Tibial artery (tissue), 4 donors: ENCODE measurements around the gene AKAP9.

Experiments used
- DNase-seq, 2 donors: peaks; one replicate each; pipeline ENCODE4 v3.0.0-alpha.2; 2019
- H3K27ac ChIP-seq, 2 donors: fragments of 200-600 bp; sonication (generic) in 1 of 2; 1 replicate in 1 of 2; 2 replicates in 1 of 2; pipeline ENCODE4 v1.5.1; 2018 to 2019; ENCODE audit warnings: mild to moderate bottlenecking in 1 of 2
- H3K27me3 ChIP-seq, 2 donors: fragments of 200-600 bp; sonication (generic) in 1 of 2; one replicate each; pipeline versions ENCODE4 v1.5.1 to v1.6.0; 2016 to 2019
- H3K36me3 ChIP-seq, 3 donors: fragments of 200-600 bp; sonication (generic) in 2 of 3; one replicate each; pipeline ENCODE4 v1.5.1; 2016 to 2019; ENCODE audit warnings: mild to moderate bottlenecking in 2 of 3
- H3K4me1 ChIP-seq, 4 donors: fragments of 200-600 bp; sonication (generic) in 2 of 4; 1 replicate in 3 of 4; 2 replicates in 1 of 4; pipeline ENCODE4 v1.5.1; 2016 to 2019
- H3K4me3 ChIP-seq, 2 donors: fragments of 200-600 bp; sonication (generic) in 1 of 2; 1 replicate in 1 of 2; 2 replicates in 1 of 2; pipeline ENCODE4 v1.5.1; 2018 to 2019; ENCODE audit warnings: mild to moderate bottlenecking in 2 of 2
- H3K9me3 ChIP-seq, 3 donors: fragments of 200-600 bp; sonication (generic) in 1 of 3; one replicate each; pipeline ENCODE4 v1.5.1; 2016 to 2019
- CTCF ChIP-seq, 2 experiments: fragments of 200-600 bp in 1 of 2; fragments of 450-650 bp in 1 of 2; IDR thresholded peaks; one replicate each; pipeline ENCODE4 v1.5.1; 2017 to 2019; ENCODE audit warnings: antibody characterized with exemption in 2 of 2, mild to moderate bottlenecking in 1 of 2, moderate library complexity in 1 of 2
- intact Hi-C: fragments of 100-400 bp; cut with DNase I; formaldehyde crosslinking; loops from one replicate; pipeline ENCODE4 v1.15.0; 2023; ENCODE audit warnings: low total_unique reads

AKAP9 gene

GRCh38 chr7:92034116-92034515 lies 93.5 kb downstream of the AKAP9 start:
- intact Hi-C loops, result no loop called here
- no peaks in the 10 kb centered on the region for H3K4me1 ChIP-seq
- no peak for DNase-seq
- H3K9me3 ChIP-seq, result no peaks in the 10 kb centered on the region
- no peak for TF ChIP-seq CTCF (IDR thresholded peaks at IDR 0.05)
- H3K27me3 ChIP-seq, result no peaks in the 10 kb centered on the region
- H3K4me3 ChIP-seq, result no peak overlapping the region
- H3K36me3 ChIP-seq, result peaks cover 27 to 38% (median 29%) of the 10 kb centered on the region in 3 donors
- no peak overlapping the region for H3K27ac ChIP-seq

- no peaks in the 10 kb centered on the region for H3K9me3 ChIP-seq
- no peak for TF ChIP-seq CTCF (IDR thresholded peaks at IDR 0.05)
- H3K27ac ChIP-seq, result no peak overlapping the region
- DNase-seq, result no peak
- peaks cover 22 to 41% (median 29%) of the 10 kb centered on the region in 3 donors for H3K36me3 ChIP-seq
- H3K4me1 ChIP-seq, result no peaks in the 10 kb centered on the region
- H3K4me3 ChIP-seq, result no peak overlapping the region
- H3K27me3 ChIP-seq, result no peaks in the 10 kb centered on the region
- intact Hi-C loops, result no loop called here
These were observed 94.9 kb downstream of the AKAP9 start for GRCh38 chr7:92035576-92035975.

- H3K36me3 ChIP-seq, result peaks cover 9 to 42% (median 39%) of the 10 kb centered on the region in 3 donors
- no peaks in the 10 kb centered on the region for H3K27me3 ChIP-seq
- H3K27ac ChIP-seq, result no peak overlapping the region
- intact Hi-C loops, result no loop called here
- TF ChIP-seq CTCF (IDR thresholded peaks at IDR 0.05), result no peak
- H3K4me1 ChIP-seq, result peaks cover 0 to 11% (median 0%) of the 10 kb centered on the region in 4 donors
- DNase-seq, result no peak
- H3K4me3 ChIP-seq, result no peak overlapping the region
- no peaks in the 10 kb centered on the region for H3K9me3 ChIP-seq
These were observed 99.2 kb downstream of the AKAP9 start for GRCh38 chr7:92039900-92040299.

DNA sequence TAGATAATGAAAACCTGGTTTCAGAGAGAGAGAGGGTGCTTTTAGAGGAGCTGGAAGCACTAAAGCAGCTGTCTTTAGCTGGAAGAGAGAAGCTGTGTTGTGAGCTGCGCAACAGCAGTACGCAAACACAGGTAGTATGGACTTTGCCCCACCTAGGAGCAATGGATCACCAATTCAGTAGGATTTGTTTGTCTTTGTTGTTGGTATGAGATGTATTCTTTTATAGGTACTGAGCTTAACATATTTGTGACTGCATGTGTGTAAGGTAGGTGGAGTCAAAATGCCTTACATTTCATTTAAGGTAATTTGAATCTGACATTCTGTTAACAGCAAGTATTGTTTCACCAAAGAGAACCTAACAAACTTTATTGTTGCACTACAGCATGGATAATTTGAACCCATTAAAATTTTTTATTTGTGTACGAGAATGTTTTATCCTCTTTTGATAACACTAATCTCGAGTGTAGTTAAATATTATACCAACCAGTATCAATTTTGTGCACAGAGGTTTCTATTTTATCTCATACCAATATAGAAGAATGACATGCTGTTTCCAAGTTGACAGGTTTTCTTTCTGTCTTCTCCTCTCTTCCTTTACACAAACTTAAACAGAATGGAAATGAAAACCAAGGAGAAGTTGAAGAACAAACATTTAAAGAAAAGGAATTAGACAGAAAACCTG lies 101.5 kb downstream of the AKAP9 start:
- Histone ChIP-seq H3K9me3 (no peaks in the 10 kb centered on the region), H3K4me1 (peaks cover 0 to 11% (median 0%) of the 10 kb centered on the region in 4 donors), H3K27me3 (no peaks in the 10 kb centered on the region), H3K36me3 (peaks cover 30 to 63% (median 62%) of the 10 kb centered on the region in 3 donors), H3K4me3 (no peak overlapping the region), H3K27ac (no peak overlapping the region)
- no peak for TF ChIP-seq CTCF (IDR thresholded peaks at IDR 0.05)
- intact Hi-C loops, result no loop called here
- DNase-seq, result no peak

- Histone ChIP-seq H3K4me1 (peaks cover 0 to 11% (median 0%) of the 10 kb centered on the region in 4 donors), H3K27me3 (no peaks in the 10 kb centered on the region), H3K4me3 (no peak overlapping the region), H3K9me3 (no peaks in the 10 kb centered on the region), H3K27ac (peak overlapping the region in 1 of 2 donors; percentile 34), H3K36me3 (peaks cover 34 to 67% (median 65%) of the 10 kb centered on the region in 3 donors)
- intact Hi-C loops, result no loop called here
- DNase-seq, result no peak
- TF ChIP-seq CTCF (IDR thresholded peaks at IDR 0.05), result no peak
These were observed 102.4 kb downstream of the AKAP9 start for GRCh38 chr7:92043098-92043497.
